Panc1 (cell line): ENCODE results near the gene COL1A1. TPM values are rescaled to one million over a fixed set of nuclear protein-coding genes. Genes with fewer than 3 reads are reported as not detected.

Source experiments
- ATAC-seq: fragments of 200-7000 bp; cut with Tn5 transposase; 2 replicates; pipeline ENCODE4 v1.9.1; 2020; ENCODE audit warnings: mild to moderate bottlenecking, moderate library complexity
- BruUV-seq: library from RNA; stranded (reverse); fragments of 400-500 nt; replicated peaks from 2 replicates; lab custom pipeline; 2021; lab: Mats Ljungman, UMichigan
- CTCF ChIA-PET: fragments of 300-600 bp; sonication (Branson Sonifier 250); formaldehyde crosslinking; loops from one replicate; lab custom pipeline; 2022; ENCODE audit warnings: antibody characterized with exemption; lab: Charles Lee
- POLR2A ChIA-PET: fragments of 300-600 bp; sonication (Branson Sonifier 250); formaldehyde crosslinking; loops from one replicate; lab custom pipeline; 2022; ENCODE audit warnings: antibody characterized with exemption; lab: Charles Lee
- DNase-seq: peaks from one replicate; pipeline ENCODE4 v3.0.0-alpha.2; 2010; ENCODE audit warnings: low read depth, low spot score
- H3K27ac ChIP-seq: 2 replicates; pipeline ENCODE4 v1.5.1; 2011; ENCODE audit warnings: mild to moderate bottlenecking, low read length, inconsistent platforms
- H3K27me3 ChIP-seq: fragments of 200-500 bp; sonication (Bioruptor generic); 2 replicates; pipeline ENCODE4 v1.6.0; 2014; ENCODE audit warnings: low read length, inconsistent platforms; ENCODE audit not compliant: control insufficient read depth, insufficient read depth
- H3K36me3 ChIP-seq: fragments of 200-500 bp; sonication (Bioruptor generic); 2 replicates; pipeline ENCODE4 v1.5.1; 2014; ENCODE audit warnings: inconsistent platforms, mild to moderate bottlenecking, low read length, moderate library complexity; ENCODE audit not compliant: control insufficient read depth, insufficient read depth
- H3K4me1 ChIP-seq: 2 replicates; pipeline ENCODE4 v1.5.1; 2011; ENCODE audit warnings: inconsistent platforms, mild to moderate bottlenecking, low read length, moderate library complexity; ENCODE audit not compliant: control insufficient read depth, insufficient read depth
- H3K4me3 ChIP-seq, 2 experiments: 2 replicates each; pipeline ENCODE4 v1.5.1; 2011 to 2012; ENCODE audit warnings: low read depth in 2 of 2, low read length in 2 of 2, mild to moderate bottlenecking in 2 of 2, inconsistent platforms in 1 of 2, moderate library complexity in 1 of 2
- H3K9me3 ChIP-seq: fragments of 200-500 bp; sonication (Bioruptor generic); 2 replicates; pipeline ENCODE4 v1.5.1; 2014; ENCODE audit warnings: low read depth, mild to moderate bottlenecking, inconsistent platforms, low read length, moderate library complexity; ENCODE audit not compliant: control insufficient read depth, insufficient read depth
- POLR2AphosphoS5 ChIP-seq: IDR thresholded peaks from 2 replicates; pipeline ENCODE4 v1.6.1; 2012; ENCODE audit warnings: mild to moderate bottlenecking, low read depth, low read length, moderate library complexity
- SIN3A ChIP-seq: IDR thresholded peaks from 2 replicates; pipeline ENCODE4 v1.6.1; 2012; ENCODE audit warnings: low read depth, mild to moderate bottlenecking, low read length, moderate library complexity, borderline replicate concordance; ENCODE audit not compliant: insufficient read depth
- TCF7L2 ChIP-seq: IDR thresholded peaks from 2 replicates; pipeline ENCODE4 v1.6.1; 2011; ENCODE audit warnings: mild to moderate bottlenecking, low read depth, low read length, inconsistent platforms
- in situ Hi-C: cut with HindIII; loops from 2 replicates; pipeline ENCODE4 v1.10.0; 2016; ENCODE audit warnings: low sequenced_read_pairs, low pct_unique_long_range_greater_than_20kb
- intact Hi-C: fragments of 100-400 bp; cut with micrococcal nuclease; formaldehyde crosslinking; loops from one replicate; pipeline ENCODE4 v1.10.0; 2022; ENCODE audit not compliant: unreplicated experiment
- total RNA-seq: library from RNA; stranded (reverse); gene quantifications from one replicate; pipeline ENCODE4 v1.2.1, GENCODE V29; 2021; ENCODE audit not compliant: unreplicated experiment
- TF ChIP-seq, protein P1 (sequence below): fragments of 450-650 bp; IDR thresholded peaks from 2 replicates; pipeline ENCODE4 v1.5.1; 2017; ENCODE audit warnings: mild to moderate bottlenecking
- TF ChIP-seq, protein P2 (sequence below), 2 experiments: IDR thresholded peaks; 2 replicates each; pipeline ENCODE4 v1.6.1; 2011 to 2012; ENCODE audit warnings: low read depth in 2 of 2, control low read depth in 1 of 2, low read length in 1 of 2, mild to moderate bottlenecking in 1 of 2, moderate library complexity in 1 of 2; ENCODE audit not compliant: insufficient read depth in 1 of 2

The COL1A1 gene
- total RNA-seq, 1 experiment from 2014 or later, result 52.7 TPM

DNA sequence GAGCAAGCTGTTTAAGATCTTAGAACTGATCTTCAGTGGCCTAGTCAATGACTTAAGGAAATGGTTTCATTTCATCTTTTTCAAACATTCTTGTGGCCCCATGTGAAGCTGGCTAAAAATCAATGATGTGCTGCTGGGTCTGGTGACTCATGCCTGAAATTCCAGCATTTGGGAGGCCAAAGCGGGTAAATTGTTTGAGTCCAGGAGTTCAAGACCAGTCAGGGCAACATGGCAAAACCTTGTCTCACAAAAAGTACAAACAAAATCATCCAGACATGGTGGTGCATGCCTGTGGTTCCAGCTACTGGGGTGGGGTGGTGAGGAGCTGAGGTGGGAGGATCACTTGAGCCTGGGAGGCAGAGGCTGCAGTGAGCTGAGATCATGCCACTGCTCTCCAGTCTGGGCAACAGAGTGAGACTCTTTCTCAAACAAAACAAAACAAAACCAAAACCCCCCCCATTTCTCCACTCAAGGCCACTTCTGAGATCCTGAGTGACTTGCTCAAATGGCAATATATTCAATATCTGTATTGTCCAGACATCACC lies 17.4 kb upstream of the COL1A1 start:
- DNase-seq, result no peak
- Histone ChIP-seq H3K36me3 (no peaks in the 10 kb centered on the region), H3K4me1 (peaks cover 9% of the 10 kb centered on the region; the same call in 1 of the 2 replicates), H3K27me3 (no peaks in the 10 kb centered on the region), H3K9me3 (no peaks in the 10 kb centered on the region), H3K27ac (no peak overlapping the region), H3K4me3 (no peak overlapping the region)
- no TSS peak for BruUV-seq
- ChIA-PET CTCF (interaction anchor here (0.6 to 0.7 kb wide), 2 partner anchors 76 to 77 kb away, joined by 3 read pairs; no protein-coding TSS in a partner anchor), POLR2A (no interaction called here)
- in situ Hi-C loops (loop anchor here (5.0 kb wide), 1 partner anchor 48 kb away; no protein-coding TSS in a partner anchor), intact Hi-C loops (no loop called here)
- ATAC-seq, result peak; percentile 74
- TF ChIP-seq SIN3A, result no peak
- TF ChIP-seq POLR2AphosphoS5, result no peak
- TF ChIP-seq, protein P1, sequence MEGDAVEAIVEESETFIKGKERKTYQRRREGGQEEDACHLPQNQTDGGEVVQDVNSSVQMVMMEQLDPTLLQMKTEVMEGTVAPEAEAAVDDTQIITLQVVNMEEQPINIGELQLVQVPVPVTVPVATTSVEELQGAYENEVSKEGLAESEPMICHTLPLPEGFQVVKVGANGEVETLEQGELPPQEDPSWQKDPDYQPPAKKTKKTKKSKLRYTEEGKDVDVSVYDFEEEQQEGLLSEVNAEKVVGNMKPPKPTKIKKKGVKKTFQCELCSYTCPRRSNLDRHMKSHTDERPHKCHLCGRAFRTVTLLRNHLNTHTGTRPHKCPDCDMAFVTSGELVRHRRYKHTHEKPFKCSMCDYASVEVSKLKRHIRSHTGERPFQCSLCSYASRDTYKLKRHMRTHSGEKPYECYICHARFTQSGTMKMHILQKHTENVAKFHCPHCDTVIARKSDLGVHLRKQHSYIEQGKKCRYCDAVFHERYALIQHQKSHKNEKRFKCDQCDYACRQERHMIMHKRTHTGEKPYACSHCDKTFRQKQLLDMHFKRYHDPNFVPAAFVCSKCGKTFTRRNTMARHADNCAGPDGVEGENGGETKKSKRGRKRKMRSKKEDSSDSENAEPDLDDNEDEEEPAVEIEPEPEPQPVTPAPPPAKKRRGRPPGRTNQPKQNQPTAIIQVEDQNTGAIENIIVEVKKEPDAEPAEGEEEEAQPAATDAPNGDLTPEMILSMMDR, result no peak
- TF ChIP-seq, protein P2, sequence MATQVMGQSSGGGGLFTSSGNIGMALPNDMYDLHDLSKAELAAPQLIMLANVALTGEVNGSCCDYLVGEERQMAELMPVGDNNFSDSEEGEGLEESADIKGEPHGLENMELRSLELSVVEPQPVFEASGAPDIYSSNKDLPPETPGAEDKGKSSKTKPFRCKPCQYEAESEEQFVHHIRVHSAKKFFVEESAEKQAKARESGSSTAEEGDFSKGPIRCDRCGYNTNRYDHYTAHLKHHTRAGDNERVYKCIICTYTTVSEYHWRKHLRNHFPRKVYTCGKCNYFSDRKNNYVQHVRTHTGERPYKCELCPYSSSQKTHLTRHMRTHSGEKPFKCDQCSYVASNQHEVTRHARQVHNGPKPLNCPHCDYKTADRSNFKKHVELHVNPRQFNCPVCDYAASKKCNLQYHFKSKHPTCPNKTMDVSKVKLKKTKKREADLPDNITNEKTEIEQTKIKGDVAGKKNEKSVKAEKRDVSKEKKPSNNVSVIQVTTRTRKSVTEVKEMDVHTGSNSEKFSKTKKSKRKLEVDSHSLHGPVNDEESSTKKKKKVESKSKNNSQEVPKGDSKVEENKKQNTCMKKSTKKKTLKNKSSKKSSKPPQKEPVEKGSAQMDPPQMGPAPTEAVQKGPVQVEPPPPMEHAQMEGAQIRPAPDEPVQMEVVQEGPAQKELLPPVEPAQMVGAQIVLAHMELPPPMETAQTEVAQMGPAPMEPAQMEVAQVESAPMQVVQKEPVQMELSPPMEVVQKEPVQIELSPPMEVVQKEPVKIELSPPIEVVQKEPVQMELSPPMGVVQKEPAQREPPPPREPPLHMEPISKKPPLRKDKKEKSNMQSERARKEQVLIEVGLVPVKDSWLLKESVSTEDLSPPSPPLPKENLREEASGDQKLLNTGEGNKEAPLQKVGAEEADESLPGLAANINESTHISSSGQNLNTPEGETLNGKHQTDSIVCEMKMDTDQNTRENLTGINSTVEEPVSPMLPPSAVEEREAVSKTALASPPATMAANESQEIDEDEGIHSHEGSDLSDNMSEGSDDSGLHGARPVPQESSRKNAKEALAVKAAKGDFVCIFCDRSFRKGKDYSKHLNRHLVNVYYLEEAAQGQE (IDR thresholded peaks at IDR 0.05; ENCODE audit: insufficient read depth in 1 of 2, low read depth in 2 of 2, low read length in 1 of 2), result no peak
- TF ChIP-seq TCF7L2, result no peak

DNA sequence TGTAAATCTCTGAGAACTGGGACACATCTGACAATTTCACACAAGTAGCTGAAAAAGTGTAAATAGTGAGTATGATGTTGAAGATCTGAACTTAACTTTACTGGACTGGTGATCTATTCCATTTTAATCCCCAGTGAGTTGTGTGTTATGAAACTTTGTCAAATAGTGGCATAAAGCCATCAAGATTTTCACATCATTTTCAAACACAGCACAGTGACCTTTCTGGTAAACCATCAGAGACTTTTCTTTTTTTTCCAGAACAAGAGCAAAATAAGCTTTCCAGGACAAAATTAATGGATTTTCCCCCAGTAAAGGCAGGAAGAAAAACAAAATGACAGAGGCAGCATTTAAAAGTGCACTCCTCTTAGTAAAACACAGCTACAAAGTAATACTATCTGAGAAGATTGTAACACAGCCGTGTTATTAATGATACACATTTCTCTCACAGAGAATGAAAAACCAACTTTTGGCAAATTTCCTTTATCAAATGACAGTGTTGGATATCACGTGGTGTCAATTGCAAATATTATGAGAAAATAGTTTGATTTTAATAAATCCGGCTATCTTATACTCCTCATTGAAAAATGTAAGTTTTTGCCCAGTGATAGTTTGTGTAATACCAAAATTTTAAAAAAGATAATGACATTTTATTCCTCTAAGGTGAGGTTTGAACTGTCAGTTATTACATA lies 16.8 kb upstream of the COL1A1 start:
- intact Hi-C loops, result no loop called here

More for the DNA sequence above, 16.8 kb upstream of the COL1A1 start:
- DNase-seq, result no peak
- ChIA-PET CTCF (interaction anchor here (0.6 to 0.7 kb wide), 2 partner anchors 77 to 124 kb away, joined by 3 to 14 read pairs; no protein-coding TSS in a partner anchor), POLR2A (interaction anchor here (0.6 kb wide), 1 partner anchor 70 kb away, joined by 3 read pairs; no protein-coding TSS in a partner anchor)
- BruUV-seq, result no TSS peak
- in situ Hi-C loops, result loop anchor here (5.0 kb wide), 1 partner anchor 49 kb away; no protein-coding TSS in a partner anchor
- H3K4me1 ChIP-seq, result peaks cover 9% of the 10 kb centered on the region; the same call in 1 of the 2 replicates
- no peaks in the 10 kb centered on the region for H3K36me3 ChIP-seq
- no peaks in the 10 kb centered on the region for H3K9me3 ChIP-seq
- TF ChIP-seq, protein P1, result no peak
- TF ChIP-seq POLR2AphosphoS5 (no peak), TCF7L2 (no peak), SIN3A (no peak)
- TF ChIP-seq, protein P2 (IDR thresholded peaks at IDR 0.05; ENCODE audit: insufficient read depth in 1 of 2, low read depth in 2 of 2, low read length in 1 of 2), result no peak
- no peak overlapping the region for H3K27ac ChIP-seq
- no peaks in the 10 kb centered on the region for H3K27me3 ChIP-seq
- ATAC-seq, result no peak
- H3K4me3 ChIP-seq, result no peak overlapping the region
